Measurements from ENCODE around the gene VWC2. TPM values are rescaled to one million over a fixed set of nuclear protein-coding genes. Genes with fewer than 3 reads are reported as not detected.
"Not testable (repeated sequence)": the region's sequence is repeated elsewhere in the genome, so short reads cannot be mapped to it uniquely, and the experiment has no call there.

The VWC2 gene
- total RNA-seq, 2 donors from 2014 or later: 0.11 TPM; not detected in 1

DNA sequence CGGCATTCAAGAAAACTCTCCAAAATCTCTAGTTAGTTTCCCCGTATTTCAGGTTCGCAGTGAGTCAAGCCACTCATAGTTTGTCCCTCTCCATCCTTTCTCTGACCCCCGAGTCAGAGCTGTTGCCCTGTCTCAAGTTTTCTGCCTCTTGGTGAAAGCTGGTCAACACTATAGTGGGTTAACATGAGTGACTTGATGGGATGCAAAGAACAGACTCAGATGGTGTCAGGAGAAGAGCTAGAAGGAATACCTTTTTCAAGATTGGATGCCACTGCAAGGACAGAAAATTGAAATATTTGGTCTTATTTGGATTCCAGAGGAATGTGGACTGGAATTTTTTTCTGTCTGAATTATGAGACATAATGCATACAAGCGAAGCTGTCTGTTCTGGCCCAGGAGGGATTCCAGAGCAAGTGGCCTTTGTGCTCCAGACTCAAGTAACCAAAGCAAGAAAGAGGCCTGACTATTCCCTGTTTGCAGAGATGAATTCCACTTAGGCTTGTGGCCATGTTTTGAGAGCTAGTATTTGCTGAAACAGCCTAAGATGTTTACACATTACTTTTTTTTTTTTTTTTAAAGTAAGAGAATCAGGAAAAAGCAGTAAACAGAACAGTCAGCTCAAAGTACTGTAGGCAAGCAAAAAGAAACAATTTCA lies 67.4 kb downstream of the VWC2 start:
- Histone ChIP-seq H3K36me3 (no peaks in the 10 kb centered on the region), H3K4me3 (no peak overlapping the region), H3K4me1 (replicated peaks) (no peaks in the 10 kb centered on the region), H3K27ac (no peak overlapping the region), H3K27me3 (replicated peaks; ENCODE audit: insufficient read depth) (no peaks in the 10 kb centered on the region), H3K9me3 (no peaks in the 10 kb centered on the region)
- WGBS: 77% methylated on average over 5 of the region's 5 CpGs
- TF ChIP-seq POLR2A (IDR thresholded peaks at IDR 0.05) (no peak), POLR2AphosphoS5 (IDR thresholded peaks at IDR 0.05) (no peak)
- TF ChIP-seq, protein P1, sequence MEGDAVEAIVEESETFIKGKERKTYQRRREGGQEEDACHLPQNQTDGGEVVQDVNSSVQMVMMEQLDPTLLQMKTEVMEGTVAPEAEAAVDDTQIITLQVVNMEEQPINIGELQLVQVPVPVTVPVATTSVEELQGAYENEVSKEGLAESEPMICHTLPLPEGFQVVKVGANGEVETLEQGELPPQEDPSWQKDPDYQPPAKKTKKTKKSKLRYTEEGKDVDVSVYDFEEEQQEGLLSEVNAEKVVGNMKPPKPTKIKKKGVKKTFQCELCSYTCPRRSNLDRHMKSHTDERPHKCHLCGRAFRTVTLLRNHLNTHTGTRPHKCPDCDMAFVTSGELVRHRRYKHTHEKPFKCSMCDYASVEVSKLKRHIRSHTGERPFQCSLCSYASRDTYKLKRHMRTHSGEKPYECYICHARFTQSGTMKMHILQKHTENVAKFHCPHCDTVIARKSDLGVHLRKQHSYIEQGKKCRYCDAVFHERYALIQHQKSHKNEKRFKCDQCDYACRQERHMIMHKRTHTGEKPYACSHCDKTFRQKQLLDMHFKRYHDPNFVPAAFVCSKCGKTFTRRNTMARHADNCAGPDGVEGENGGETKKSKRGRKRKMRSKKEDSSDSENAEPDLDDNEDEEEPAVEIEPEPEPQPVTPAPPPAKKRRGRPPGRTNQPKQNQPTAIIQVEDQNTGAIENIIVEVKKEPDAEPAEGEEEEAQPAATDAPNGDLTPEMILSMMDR (IDR thresholded peaks at IDR 0.05): no peak
- no peak for DNase-seq (ENCODE audit: low spot score)
- intact Hi-C loops (cut with DNase I): no loop called here

DNA sequence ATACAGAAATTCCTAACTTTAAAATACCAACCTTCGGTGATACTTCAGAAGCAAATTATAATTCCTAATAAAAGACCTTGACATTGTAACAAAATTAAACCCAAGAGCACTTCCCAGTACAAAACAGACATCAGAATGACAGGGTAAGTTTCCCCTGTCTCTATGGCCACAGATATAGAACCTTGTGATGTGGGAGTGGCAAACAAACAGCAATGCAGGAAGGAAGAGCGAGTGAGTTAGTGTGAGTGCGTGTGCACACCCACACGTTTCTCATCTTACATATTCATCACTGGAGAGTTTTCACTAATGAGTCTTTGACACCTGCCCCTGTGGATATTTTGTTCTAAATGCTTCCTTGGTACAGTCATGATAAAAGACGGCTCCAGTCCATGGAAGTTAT lies 72.2 kb downstream of the VWC2 start:
- intact Hi-C loops (cut with DNase I): no loop called here

DNA sequence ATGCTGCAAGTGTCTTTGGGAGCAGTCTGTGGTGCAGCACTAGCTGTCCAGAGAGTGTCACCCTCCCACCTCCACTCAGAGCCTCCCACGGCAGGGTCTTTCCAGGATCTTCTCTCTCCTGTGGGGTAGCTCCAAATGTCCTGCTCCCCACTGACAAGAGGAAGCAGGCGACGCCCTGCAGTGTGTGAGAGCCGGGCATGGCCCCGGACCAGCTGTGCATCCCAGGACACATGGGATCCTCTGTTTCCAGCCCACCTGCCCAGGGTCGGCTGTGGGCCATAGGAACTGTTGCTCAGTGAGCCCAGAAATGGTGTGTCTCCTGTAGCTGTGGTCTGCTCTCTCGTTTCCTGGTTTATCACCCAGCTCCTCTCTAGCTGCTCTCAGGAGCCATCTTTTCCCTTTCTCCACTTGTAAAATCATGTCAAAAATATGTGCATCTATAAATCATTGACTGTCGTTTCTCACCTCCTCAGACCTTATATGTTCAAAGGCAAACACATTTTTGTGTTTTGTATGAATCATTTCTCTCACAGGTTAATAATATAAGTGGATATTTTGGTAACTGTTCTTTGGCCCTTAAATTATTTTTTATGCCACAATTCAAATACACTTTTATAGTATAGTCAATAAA lies 74.9 kb downstream of the VWC2 start:
- H3K9me3 ChIP-seq: no peaks in the 10 kb centered on the region
- H3K27ac ChIP-seq: no peak overlapping the region
- H3K4me1 ChIP-seq (replicated peaks): no peaks in the 10 kb centered on the region
- no peak overlapping the region for H3K4me3 ChIP-seq
- 66% methylated on average over 8 of the region's 8 CpGs for WGBS
- H3K36me3 ChIP-seq: no peaks in the 10 kb centered on the region
- H3K27me3 ChIP-seq (replicated peaks; ENCODE audit: insufficient read depth): no peaks in the 10 kb centered on the region
- DNase-seq (ENCODE audit: low spot score): no peak
- intact Hi-C loops (cut with DNase I): no loop called here
- TF ChIP-seq POLR2A (IDR thresholded peaks at IDR 0.05) (no peak), POLR2AphosphoS5 (IDR thresholded peaks at IDR 0.05) (no peak)
- TF ChIP-seq, protein P1 (IDR thresholded peaks at IDR 0.05): no peak

More for the DNA sequence above, 72.2 kb downstream of the VWC2 start:
- no peak overlapping the region for H3K4me3 ChIP-seq
- no peaks in the 10 kb centered on the region for H3K27me3 ChIP-seq (replicated peaks; ENCODE audit: insufficient read depth)
- H3K27ac ChIP-seq: no peak overlapping the region
- H3K4me1 ChIP-seq (replicated peaks): no peaks in the 10 kb centered on the region
- 63% methylated on average over 5 of the region's 5 CpGs for WGBS
- no peak for TF ChIP-seq POLR2AphosphoS5 (IDR thresholded peaks at IDR 0.05)
- TF ChIP-seq POLR2A (IDR thresholded peaks at IDR 0.05): no peak
- TF ChIP-seq, protein P1 (IDR thresholded peaks at IDR 0.05): no peak
- no peaks in the 10 kb centered on the region for H3K36me3 ChIP-seq
- H3K9me3 ChIP-seq: no peaks in the 10 kb centered on the region
- DNase-seq (ENCODE audit: low spot score): no peak

DNA sequence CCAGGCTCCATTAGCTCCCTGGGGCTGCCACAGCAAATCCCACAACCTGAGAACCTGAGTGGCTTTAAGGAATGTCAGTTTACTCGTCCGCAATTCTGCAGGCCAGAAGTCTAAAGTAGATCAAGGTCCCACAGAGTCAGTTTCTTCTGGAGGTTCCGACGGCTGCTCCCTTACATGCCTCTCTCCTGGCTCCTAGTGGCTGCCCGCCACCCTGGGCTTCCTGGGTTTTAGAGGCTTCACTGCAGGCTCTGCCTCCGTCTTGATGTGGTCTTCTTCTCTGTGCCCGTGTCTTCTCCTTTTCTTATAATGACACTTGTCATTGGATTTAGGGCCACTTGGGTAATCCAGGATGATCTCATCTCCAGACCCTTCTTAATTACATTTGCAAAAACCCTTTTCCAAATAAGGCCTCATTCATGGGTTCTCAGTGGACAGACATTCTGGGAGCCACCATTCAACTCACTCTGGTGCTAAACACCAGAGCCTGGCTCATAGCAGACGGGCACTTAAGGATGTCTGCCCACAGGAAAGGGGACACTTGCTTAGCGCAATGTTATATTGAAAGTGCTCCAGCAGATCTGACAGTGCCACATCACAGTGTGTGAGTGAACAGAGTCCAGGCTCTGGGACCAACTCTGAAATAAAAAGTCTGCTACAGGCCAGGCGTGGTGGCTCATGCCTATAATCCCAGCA lies 77.6 kb downstream of the VWC2 start:
- TF ChIP-seq POLR2AphosphoS5 (IDR thresholded peaks at IDR 0.05) (no peak), POLR2A (IDR thresholded peaks at IDR 0.05) (no peak)
- TF ChIP-seq, protein P1 (IDR thresholded peaks at IDR 0.05): no peak
- H3K4me3 ChIP-seq: no peak overlapping the region
- WGBS: 86% methylated on average over 10 of the region's 10 CpGs

DNA sequence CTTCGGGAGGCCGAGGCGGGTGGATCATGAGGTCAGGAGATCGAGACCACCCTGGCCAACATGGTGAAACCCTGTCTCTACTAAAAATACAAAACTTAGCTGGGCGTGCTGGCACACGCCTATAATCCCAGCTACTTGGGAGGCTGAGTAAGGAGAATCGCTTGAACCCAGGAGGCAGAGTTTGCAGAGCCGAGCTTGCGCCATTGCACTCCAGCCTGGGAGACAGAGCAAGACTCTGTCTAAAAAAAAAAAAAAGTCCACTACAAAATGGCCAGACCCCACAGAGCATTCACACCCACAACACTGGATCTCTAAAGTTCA lies 78.1 kb downstream of the VWC2 start:
- H3K9me3 ChIP-seq; DNase-seq (ENCODE audit: low spot score); H3K36me3 ChIP-seq; H3K27me3 ChIP-seq (replicated peaks; ENCODE audit: insufficient read depth); H3K27ac ChIP-seq; H3K4me3 ChIP-seq; intact Hi-C loops (cut with DNase I); H3K4me1 ChIP-seq (replicated peaks): not testable (repeated sequence)
- 95% methylated on average over 9 of the region's 9 CpGs for WGBS

More for the DNA sequence above, 77.6 kb downstream of the VWC2 start:
- Histone ChIP-seq H3K27ac (no peak overlapping the region), H3K4me1 (replicated peaks) (no peaks in the 10 kb centered on the region), H3K27me3 (replicated peaks; ENCODE audit: insufficient read depth) (no peaks in the 10 kb centered on the region), H3K36me3 (no peaks in the 10 kb centered on the region), H3K9me3 (no peaks in the 10 kb centered on the region)
- no peak for DNase-seq (ENCODE audit: low spot score)
- intact Hi-C loops (cut with DNase I): no loop called here
